22Rv1 (cell line): ENCODE data around the gene PHB1.

Source experiments
- CTCF ChIP-seq: fragments of 450-650 bp; IDR thresholded peaks from 2 replicates; pipeline ENCODE4 v1.5.1; 2017; ENCODE audit warnings: mild to moderate bottlenecking
- ZFX ChIP-seq: fragments of 450-650 bp; IDR thresholded peaks from 2 replicates; pipeline ENCODE4 v1.6.1; 2017; ENCODE audit warnings: antibody characterized with exemption, borderline replicate concordance

GRCh38 chr17:49464049-49464448 is 49.4 kb upstream of the PHB1 start:
- TF ChIP-seq CTCF = no peak
- no peak for TF ChIP-seq ZFX
